ENCODE results near the gene TNFRSF4.

- TF ChIP-seq CTCF (IDR thresholded peaks at IDR 0.05): no peak
- no peak for TF ChIP-seq EP300 (IDR thresholded peaks at IDR 0.05)
Measured at GRCh38 chr1:1216770-1217620, 3.0 kb upstream of the TNFRSF4 start.

Data from esophagus muscularis mucosa (tissue), 3 donors.